HG03457 (cell line): ENCODE data around the gene SLC45A3.
"Not testable (repeated sequence)": the region's sequence is repeated elsewhere in the genome, so short reads cannot be mapped to it uniquely, and the experiment has no call there.

Experiments
- ATAC-seq: cut with Tn5 transposase; IDR thresholded peaks from one replicate; pipeline ENCODE4 v1.9.1; 2021; ENCODE audit warnings: moderate number of reproducible peaks; ENCODE audit not compliant: unreplicated experiment

SLC45A3 gene

GRCh38 chr1:205680073-205680851, at the start of gene SLC45A3:
Gene SLC45A3, minus strand, starts transcription at chr1:205680509. Its CDS starts 15,853 bp downstream, at chr1:205664656.
- no peak for ATAC-seq

GRCh38 chr1:205726619-205727125, 46.4 kb upstream of the SLC45A3 start:
- ATAC-seq, result no peak

GRCh38 chr1:205725514-205725913, 45.2 kb upstream of the SLC45A3 start:
- ATAC-seq, result no peak

GRCh38 chr1:205720740-205721139, 40.4 kb upstream of the SLC45A3 start:
- ATAC-seq, result not testable (repeated sequence)

GRCh38 chr1:205719762-205720161, 39.5 kb upstream of the SLC45A3 start:
- no peak for ATAC-seq

- no peak for ATAC-seq
Observed at GRCh38 chr1:205719015-205719414, 38.7 kb upstream of the SLC45A3 start.

- no peak for ATAC-seq
Observed at GRCh38 chr1:205716371-205717132, 36.2 kb upstream of the SLC45A3 start.

GRCh38 chr1:205715628-205716027, 35.3 kb upstream of the SLC45A3 start:
- no peak for ATAC-seq

GRCh38 chr1:205714906-205715246, 34.6 kb upstream of the SLC45A3 start:
- ATAC-seq, result no peak

- ATAC-seq, result no peak
Observed at GRCh38 chr1:205714190-205714905, 34.0 kb upstream of the SLC45A3 start.

- ATAC-seq, result no peak
Observed at GRCh38 chr1:205711105-205712048, 31.1 kb upstream of the SLC45A3 start.

- no peak for ATAC-seq
Observed at GRCh38 chr1:205710201-205711062, 30.1 kb upstream of the SLC45A3 start.

GRCh38 chr1:205709640-205710039, 29.3 kb upstream of the SLC45A3 start:
- no peak for ATAC-seq

GRCh38 chr1:205709059-205709398, 28.7 kb upstream of the SLC45A3 start:
- no peak for ATAC-seq

GRCh38 chr1:205706601-205707502, 26.5 kb upstream of the SLC45A3 start:
- ATAC-seq, result no peak

GRCh38 chr1:205704903-205705302, 24.6 kb upstream of the SLC45A3 start:
- ATAC-seq, result no peak

- ATAC-seq, result no peak
Observed at GRCh38 chr1:205703072-205703471, 22.8 kb upstream of the SLC45A3 start.

- no peak for ATAC-seq
Observed at GRCh38 chr1:205701891-205702290, 21.6 kb upstream of the SLC45A3 start.
